K562 (cell line): ENCODE data around the gene INS. TPM values are rescaled to one million over a fixed set of nuclear protein-coding genes. Genes with fewer than 3 reads are reported as not detected.

ENCODE experiments used
- CTCF ChIP-seq, 3 experiments: IDR thresholded peaks in 2 of 3; conservative IDR thresholded peaks in 1 of 3; 2 replicates each; pipeline ENCODE4 v1.5.1; 2011 to 2012; ENCODE audit warnings: low read length in 3 of 3, mild to moderate bottlenecking in 3 of 3, control low read depth in 2 of 3, improper control_type of control experiment in 1 of 3, inconsistent platforms in 1 of 3, low read depth in 1 of 3, mixed read lengths in 1 of 3, moderate library complexity in 1 of 3; ENCODE audit not compliant: insufficient read depth in 2 of 3
- CTCFL ChIP-seq: IDR thresholded peaks from 2 replicates; pipeline ENCODE4 v1.6.1; 2011; ENCODE audit warnings: borderline replicate concordance, low read depth, mild to moderate bottlenecking, moderate library complexity, low read length; ENCODE audit not compliant: insufficient read depth, poor library complexity, severe bottlenecking
- MAZ ChIP-seq, 2 experiments: fragments of 450-650 bp in 1 of 2; sonication (generic) in 1 of 2; formaldehyde crosslinking; IDR thresholded peaks in 1 of 2; conservative IDR thresholded peaks in 1 of 2; 2 replicates each; pipeline versions ENCODE4 v1.4.0 to v1.5.0; 2020; ENCODE audit warnings: mild to moderate bottlenecking in 1 of 2, missing genetic modification reagents in 1 of 2
- PTBP1 ChIP-seq: fragments of 200-400 bp; formaldehyde crosslinking; IDR thresholded peaks from 2 replicates; pipeline ENCODE4 v1.6.1; 2017; ENCODE audit warnings: low read depth, low read length
- RB1 ChIP-seq: fragments of 450-650 bp; IDR thresholded peaks from 2 replicates; pipeline ENCODE4 v1.6.1; 2017; ENCODE audit warnings: low read depth, mild to moderate bottlenecking
- RCOR1 ChIP-seq, 2 experiments: IDR thresholded peaks; 2 replicates each; pipeline ENCODE4 v1.6.1; 2012; ENCODE audit warnings: low read depth in 2 of 2, low read length in 2 of 2, borderline replicate concordance in 1 of 2, improper control_type of control experiment in 1 of 2
- REST ChIP-seq, 2 experiments: fragments of 450-650 bp; formaldehyde crosslinking in 1 of 2; IDR thresholded peaks; 2 replicates each; pipeline versions ENCODE4 v1.4.0 to v1.6.1; 2014 to 2020; ENCODE audit warnings: mild to moderate bottlenecking in 2 of 2, borderline replicate concordance in 1 of 2, low read depth in 1 of 2
- SMC3 ChIP-seq: conservative IDR thresholded peaks from 2 replicates; pipeline ENCODE4 v1.6.1; 2011; ENCODE audit warnings: low read depth, low read length, improper control_type of control experiment; ENCODE audit not compliant: insufficient read depth
- STAG1 ChIP-seq: sonication (generic); formaldehyde crosslinking; IDR thresholded peaks from 2 replicates; pipeline ENCODE4 v1.5.0; 2020; ENCODE audit warnings: missing genetic modification reagents, borderline replicate concordance
- USF1 ChIP-seq: sonication (generic); formaldehyde crosslinking; IDR thresholded peaks from 2 replicates; pipeline ENCODE4 v1.9.0; 2022; ENCODE audit warnings: mild to moderate bottlenecking, missing genetic modification reagents
- ZNF347 ChIP-seq: fragments of 450-650 bp; formaldehyde crosslinking; IDR thresholded peaks from 2 replicates; pipeline ENCODE4 v1.4.0; 2020; ENCODE audit warnings: low read depth, mild to moderate bottlenecking, moderate library complexity
- polyA plus RNA-seq, 8 experiments: library from polyadenylated mRNA; depleted of rRNA in 4 of 8; stranded (reverse) in 5 of 8; unstranded in 3 of 8; fragments of >200 nt; fragmentation: Nextera tagmentation in 2 of 8; fragmentation: Illumina TruSeq in 1 of 8; extraction: Ambion mirVana in 2 of 8; extraction: Trizol in 1 of 8; gene quantifications; 2 replicates each; pipeline versions ENCODE4 v1.2.1 to v1.2.3, GENCODE V29; 2011 to 2014; ENCODE audit warnings: inconsistent platforms in 1 of 8, missing spikeins in 1 of 8
- total RNA-seq, 7 experiments: library from RNA; depleted of rRNA in 6 of 7; stranded (reverse); fragments of >200 nt in 6 of 7; fragmentation: Illumina TruSeq in 2 of 7; extraction: Trizol in 2 of 7; gene quantifications; 2 replicates each; pipeline versions ENCODE4 v1.2.1 to v1.2.3, GENCODE V29; 2011 to 2021; ENCODE audit warnings: low replicate concordance in 1 of 7

Gene INS
- total and polyA plus RNA-seq, 9 of the 15 experiments (the other 6 are each of a cell fraction or from before 2014, with no cell fraction given): not detected

- TF ChIP-seq REST (IDR thresholded peaks at IDR 0.05; ENCODE audit: borderline replicate concordance) (peak; percentile 24; the same call in 1 of the 2 replicates), REST (CRISPR knock-in tag; IDR thresholded peaks at IDR 0.05; ENCODE audit: low read depth) (no peak), PTBP1 (peak; percentile 86), USF1 (peak; percentile 35; the same call in 1 of the 2 replicates), SMC3 (peak; percentile 36; the same call in 1 of the 2 replicates), MAZ (CRISPR knock-in tag; conservative IDR thresholded peaks at IDR 0.05 in 1 of 2, IDR thresholded peaks at IDR 0.05 in 1 of 2) (peak in 1 of 2 experiments; percentile 32; a peak in 1 of 4 replicates), RCOR1 (IDR thresholded peaks at IDR 0.05; ENCODE audit: borderline replicate concordance in 1 of 2, low read depth in 2 of 2, low read length in 2 of 2) (0 out of 4 replicates have a peak, but pooled peaks of 1 of the 2 experiments have one; percentile 21), STAG1 (CRISPR knock-in tag) (peak; percentile 57; the same call in 1 of the 2 replicates), ZNF347 (CRISPR knock-in tag) (no peak), CTCF (IDR thresholded peaks at IDR 0.05 in 2 of 3, conservative IDR thresholded peaks at IDR 0.05 in 1 of 3; ENCODE audit: insufficient read depth in 2 of 3, low read depth in 1 of 3, low read length in 3 of 3) (peak; percentile 49 to 75 (median 59); a peak in 5 of 6 replicates), CTCFL (peak; percentile 41), RB1 (peak; percentile 16; the same call in 1 of the 2 replicates)
Observed at GRCh38 chr11:2166091-2166851, 5.3 kb upstream of the INS start (continued).
